CD4-positive, alpha-beta T cell treated with Interleukin-6 for 4 hours (primary cell): Measurements from ENCODE around the gene PLCB1.

Experiments
- DNase-seq: peaks from one replicate; pipeline ENCODE4 v3.0.0-alpha.2; 2020; ENCODE audit warnings: mixed read lengths

PLCB1 gene

GRCh38 chr20:8671370-8671961, 539.4 kb downstream of the PLCB1 start:
- DNase-seq = no peak

GRCh38 chr20:8673116-8673515, 541.0 kb downstream of the PLCB1 start:
- no peak for DNase-seq

- no peak for DNase-seq
Observed at GRCh38 chr20:8675896-8676295, 543.8 kb downstream of the PLCB1 start.

GRCh38 chr20:8678098-8678776, 546.2 kb downstream of the PLCB1 start:
- DNase-seq = no peak

- DNase-seq = no peak
Observed at GRCh38 chr20:8689337-8689736, 557.3 kb downstream of the PLCB1 start.

GRCh38 chr20:8690074-8690473, 558.0 kb downstream of the PLCB1 start:
- DNase-seq = no peak

- DNase-seq = no peak
Observed at GRCh38 chr20:8693709-8694108, 561.6 kb downstream of the PLCB1 start.

- no peak for DNase-seq
Observed at GRCh38 chr20:8700756-8701155, 568.7 kb downstream of the PLCB1 start.

GRCh38 chr20:8706961-8707700, 575.1 kb downstream of the PLCB1 start:
- DNase-seq = no peak

- no peak for DNase-seq
Observed at GRCh38 chr20:8709627-8710026, 577.6 kb downstream of the PLCB1 start.

GRCh38 chr20:8711501-8711900, 579.4 kb downstream of the PLCB1 start:
- DNase-seq = no peak

- no peak for DNase-seq
Observed at GRCh38 chr20:8714206-8714605, 582.1 kb downstream of the PLCB1 start.

- DNase-seq = no peak
Observed at GRCh38 chr20:8718279-8718678, 586.2 kb downstream of the PLCB1 start.

- no peak for DNase-seq
Observed at GRCh38 chr20:8720089-8720488, 588.0 kb downstream of the PLCB1 start.

- DNase-seq = peak; percentile 8
Observed at GRCh38 chr20:8721098-8721497, 589.0 kb downstream of the PLCB1 start.

- peak; percentile 15 for DNase-seq
Observed at GRCh38 chr20:8722277-8722928, 590.3 kb downstream of the PLCB1 start.

GRCh38 chr20:8723296-8723695, 591.2 kb downstream of the PLCB1 start:
- no peak for DNase-seq

- DNase-seq = no peak
Observed at GRCh38 chr20:8724884-8725283, 592.8 kb downstream of the PLCB1 start.

- DNase-seq = no peak
Observed at GRCh38 chr20:8726460-8726859, 594.4 kb downstream of the PLCB1 start.

- no peak for DNase-seq
Observed at GRCh38 chr20:8735014-8735413, 602.9 kb downstream of the PLCB1 start.

- no peak for DNase-seq
Observed at GRCh38 chr20:8735674-8736073, 603.6 kb downstream of the PLCB1 start.

GRCh38 chr20:8740265-8740664, 608.2 kb downstream of the PLCB1 start:
- no peak for DNase-seq

GRCh38 chr20:8744228-8744844, 612.3 kb downstream of the PLCB1 start:
- no peak for DNase-seq
